HT1080 (cell line): ENCODE data around the gene ZNF136. TPM values are rescaled to one million over a fixed set of nuclear protein-coding genes. Genes with fewer than 3 reads are reported as not detected.

Experiments
- DNase-seq: peaks from one replicate; pipeline ENCODE4 v3.0.0-alpha.2; 2015; ENCODE audit warnings: low read depth
- total RNA-seq: library from RNA; depleted of rRNA; stranded (reverse); fragments of >200 nt; shearing (Covaris generic); gene quantifications from 2 replicates; pipeline ENCODE4 v1.2.3, GENCODE V29; 2014; rRNA removed

The ZNF136 gene
- total RNA-seq, 1 experiment from 2014 or later = 3.7 TPM

DNA sequence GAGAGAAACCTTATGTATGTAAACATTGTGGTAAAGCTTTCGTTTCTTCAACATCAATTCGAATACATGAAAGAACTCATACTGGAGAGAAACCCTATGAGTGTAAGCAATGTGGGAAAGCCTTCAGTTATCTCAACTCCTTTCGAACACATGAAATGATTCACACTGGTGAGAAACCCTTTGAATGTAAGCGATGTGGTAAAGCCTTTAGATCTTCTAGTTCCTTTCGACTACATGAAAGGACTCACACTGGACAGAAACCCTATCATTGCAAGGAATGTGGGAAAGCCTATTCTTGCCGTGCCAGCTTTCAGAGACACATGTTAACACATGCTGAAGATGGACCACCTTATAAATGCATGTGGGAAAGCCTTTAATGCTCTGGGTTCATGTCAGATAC is 24.7 kb downstream of the ZNF136 start:
- no peak for DNase-seq

GRCh38 chr19:12194827-12195731 is 32.2 kb downstream of the ZNF136 start:
- no peak for DNase-seq

GRCh38 chr19:12198136-12198535 is 35.2 kb downstream of the ZNF136 start:
- DNase-seq = no peak

GRCh38 chr19:12199757-12200419 is 37.0 kb downstream of the ZNF136 start:
- DNase-seq = no peak

DNA sequence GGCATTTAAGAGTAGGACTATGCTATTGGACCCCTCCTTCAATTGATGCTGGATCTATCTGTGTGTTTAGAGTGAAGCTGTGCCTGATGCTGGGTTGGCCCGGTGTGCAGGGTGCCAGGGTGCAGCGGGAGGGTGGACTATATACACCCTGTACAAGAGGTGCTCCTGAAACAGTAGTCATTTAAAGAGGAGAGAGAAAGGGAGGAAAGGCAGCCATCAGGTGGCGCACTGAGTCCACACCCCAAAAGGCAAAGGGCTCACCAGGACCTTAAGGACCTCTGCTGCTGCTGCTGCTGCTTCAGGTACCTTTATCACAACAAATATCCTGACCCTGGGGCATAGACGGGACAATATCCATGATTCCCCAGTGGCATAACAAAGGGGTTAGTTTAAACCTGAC is 39.4 kb downstream of the ZNF136 start:
- DNase-seq = no peak

GRCh38 chr19:12205296-12205695 is 42.4 kb downstream of the ZNF136 start:
- DNase-seq = no peak

- no peak for DNase-seq
Measured at GRCh38 chr19:12208221-12208620, 45.3 kb downstream of the ZNF136 start.

DNA sequence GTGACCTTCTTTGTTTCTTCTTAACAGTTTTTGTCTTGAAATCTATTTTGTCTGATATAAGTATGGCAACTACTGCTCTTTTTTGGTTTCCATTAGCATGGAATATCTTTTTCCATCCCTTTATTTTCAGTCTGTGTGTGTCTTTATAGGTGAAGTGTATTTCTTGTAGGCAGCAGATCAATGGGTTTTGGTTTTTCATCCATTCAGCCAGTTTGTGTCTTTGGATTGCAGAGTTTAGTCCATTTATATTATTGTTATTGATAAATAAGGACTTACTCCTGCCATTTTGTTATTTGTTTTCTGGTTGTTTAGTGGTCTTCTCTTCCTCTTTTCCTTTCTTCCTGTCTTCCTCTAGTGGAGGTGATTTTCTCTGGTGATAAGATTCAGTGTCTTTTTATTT is 54.4 kb downstream of the ZNF136 start:
- no peak for DNase-seq

DNA sequence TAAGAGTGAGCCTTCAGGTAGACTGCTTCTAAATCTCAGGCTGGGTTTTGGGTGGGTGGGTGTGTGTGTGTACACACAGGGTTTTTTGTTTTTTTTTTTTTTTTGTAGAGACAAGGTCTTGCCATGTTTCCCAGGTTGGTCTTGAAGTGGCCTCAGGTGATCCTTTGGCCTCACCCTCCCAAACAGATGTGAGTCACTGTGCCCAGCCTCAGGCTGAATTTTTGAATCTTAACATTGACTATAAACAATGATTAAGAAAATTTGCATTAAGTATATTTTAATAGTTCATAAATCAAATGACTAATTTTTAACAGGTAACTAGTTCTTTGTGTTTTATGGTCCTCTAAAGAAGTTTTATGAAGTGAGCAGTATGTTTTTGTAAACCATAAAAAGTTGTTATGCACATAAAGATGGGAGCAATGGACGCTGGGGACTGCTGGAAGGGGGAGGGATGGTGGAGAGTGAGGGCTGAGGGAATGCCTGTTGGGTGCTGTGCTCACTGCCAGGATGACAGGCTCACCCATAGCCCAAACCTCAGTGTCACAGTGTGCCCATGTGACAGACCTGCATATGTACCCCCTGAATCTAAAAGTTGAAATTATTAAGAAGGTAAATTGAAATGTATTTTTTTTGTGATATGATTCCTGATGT is 60.2 kb downstream of the ZNF136 start:
- no peak for DNase-seq

DNA sequence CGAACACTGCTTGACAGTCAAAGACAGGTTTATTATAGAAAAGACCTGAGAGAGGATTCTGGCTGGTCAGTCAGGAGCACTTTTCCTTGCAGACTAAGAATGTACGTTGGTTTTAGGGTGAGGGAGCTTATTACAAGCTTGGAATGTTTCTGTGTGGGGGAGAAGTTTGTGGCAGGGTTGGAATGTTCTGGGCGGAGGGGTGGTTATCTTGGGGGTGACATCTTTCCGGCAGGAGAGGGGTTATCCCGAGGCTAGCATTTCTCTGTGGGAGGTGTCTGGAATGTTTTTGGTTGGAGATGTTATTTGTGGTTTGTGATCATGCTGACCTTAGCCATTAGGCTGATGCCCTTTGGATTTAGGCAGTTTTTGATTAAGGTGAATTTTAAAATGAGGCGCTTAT is 61.8 kb downstream of the ZNF136 start:
- no peak for DNase-seq

DNA sequence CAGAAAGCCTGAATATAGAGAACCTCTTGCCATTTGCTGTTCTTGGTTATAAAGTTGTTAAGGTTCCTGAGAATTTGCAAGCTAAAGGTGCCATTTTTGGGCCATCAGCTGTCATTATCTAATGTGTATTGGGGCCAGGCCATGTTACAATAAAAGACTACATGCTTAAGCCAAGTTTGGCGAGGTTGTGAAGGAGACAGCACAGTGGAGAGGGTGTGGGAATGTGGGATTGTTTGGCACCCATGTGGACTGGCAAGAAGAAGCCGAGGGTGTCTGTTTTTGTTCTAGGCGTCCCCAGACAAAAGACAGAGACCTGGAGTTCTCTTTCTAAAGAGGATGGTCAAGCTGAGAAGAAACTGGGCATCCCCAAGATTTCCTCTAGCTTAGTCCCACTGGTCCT is 67.1 kb downstream of the ZNF136 start:
- no peak for DNase-seq

DNA sequence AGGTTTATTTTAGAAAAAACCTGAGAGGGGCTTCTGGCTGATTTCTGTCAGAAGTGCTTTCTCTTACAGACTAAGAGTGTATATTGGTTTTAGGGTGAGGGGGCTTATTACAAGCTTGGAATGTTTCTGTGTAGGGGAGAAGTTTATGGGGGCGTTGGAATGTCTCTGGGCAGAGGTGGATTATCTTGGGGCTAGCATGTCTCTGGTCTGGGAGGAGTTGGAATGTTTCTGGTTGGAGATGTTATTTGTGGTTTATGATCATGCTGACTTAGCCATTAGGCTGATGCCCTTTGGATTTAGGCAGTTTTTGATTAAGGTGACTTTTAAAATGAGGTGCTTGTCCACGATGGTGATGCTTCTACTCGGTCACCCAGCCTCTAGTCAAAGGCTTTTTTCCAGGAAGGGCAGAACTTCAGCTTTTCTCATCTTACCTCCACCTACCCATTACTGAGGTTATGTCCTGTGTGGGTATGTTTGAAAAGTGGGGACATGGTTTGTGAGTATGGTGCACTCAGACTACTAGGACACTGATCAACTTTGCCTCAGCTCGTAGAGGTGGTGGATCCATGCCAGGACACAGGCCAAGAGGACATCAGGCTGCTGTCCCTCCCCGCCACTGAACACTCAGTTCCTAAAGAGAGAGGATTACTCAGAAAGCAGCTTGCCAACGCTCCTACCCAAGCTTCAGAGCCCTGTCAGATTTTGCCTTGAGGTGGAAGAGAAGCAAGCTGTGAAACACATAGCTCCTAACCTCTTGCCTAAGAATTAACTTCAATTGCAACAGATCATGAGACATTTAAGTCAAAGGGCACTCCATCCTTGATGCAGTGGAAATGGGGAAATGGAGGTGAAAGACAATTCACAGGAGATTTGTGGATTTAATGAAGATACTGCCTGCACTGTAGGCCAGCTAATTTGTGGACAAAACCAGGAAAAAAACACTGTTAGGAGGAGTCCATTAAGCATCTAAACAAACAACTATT is 68.1 kb downstream of the ZNF136 start:
- no peak for DNase-seq

GRCh38 chr19:12232961-12233360 is 70.1 kb downstream of the ZNF136 start:
- no peak for DNase-seq

- DNase-seq = no peak
Measured at GRCh38 chr19:12237143-12237839, 74.4 kb downstream of the ZNF136 start.

Other genes starting within 250 kb of the ZNF136 start
- 6.8 and 7.0 TPM in 2 replicates for gene ZNF700, start 238.0 kb upstream of the ZNF136 start, total RNA-seq
- gene ZNF763, start 198.1 kb upstream of the ZNF136 start, total RNA-seq = not detected in 2 replicates
- gene ZNF433, start 127.4 kb upstream of the ZNF136 start, total RNA-seq = 0.37 TPM in 1 of 2 replicates, not detected in the other
- not detected in 2 replicates for gene ZNF878, start 110.1 kb upstream of the ZNF136 start, total RNA-seq
- 0.02 TPM in 1 of 2 replicates, not detected in the other for gene ZNF844, start 98.4 kb upstream of the ZNF136 start, total RNA-seq
- 3.0 and 3.5 TPM in 2 replicates for gene ZNF20, start 22.7 kb upstream of the ZNF136 start, total RNA-seq
- 5.9 and 6.9 TPM in 2 replicates for gene ZNF625, start 6.4 kb upstream of the ZNF136 start, total RNA-seq
- gene ZNF44, start 131.8 kb downstream of the ZNF136 start, total RNA-seq = 0.13 and 0.23 TPM in 2 replicates
- gene ZNF563, start 170.5 kb downstream of the ZNF136 start, total RNA-seq = 0.13 TPM in 1 of 2 replicates, not detected in the other
- 0.08 and 0.17 TPM in 2 replicates for gene ZNF442, start 202.6 kb downstream of the ZNF136 start, total RNA-seq
- gene ZNF799, start 238.2 kb downstream of the ZNF136 start, total RNA-seq = 2.4 and 2.9 TPM in 2 replicates